ENCODE results near the gene ECSIT.

DNA sequence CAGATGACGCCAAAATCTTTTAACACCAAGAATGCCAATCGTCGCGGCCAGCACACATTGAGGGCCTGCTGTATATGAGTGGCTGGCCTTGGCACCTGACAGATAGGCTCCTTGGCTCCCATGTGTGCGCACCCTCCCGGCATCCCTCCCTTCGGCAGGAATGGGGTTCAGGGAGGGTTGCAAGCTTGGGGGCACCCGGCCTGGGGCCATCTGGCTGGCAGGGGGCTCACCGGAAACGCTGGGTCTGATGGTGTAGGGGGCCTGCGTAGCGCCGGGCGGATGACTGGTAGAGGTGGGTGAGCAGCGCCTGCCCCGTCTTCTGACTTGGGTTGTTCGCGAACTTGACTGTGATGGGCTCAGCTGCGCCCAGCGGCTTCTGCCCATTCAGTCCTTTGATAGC, 71.1 kb downstream of the ECSIT start:
- TF ChIP-seq EZH2phosphoT487 (IDR thresholded peaks at IDR 0.05; ENCODE audit: insufficient read depth, low read depth) (no peak), EZH2 (IDR thresholded peaks at IDR 0.05; ENCODE audit: insufficient read depth, poor library complexity, severe bottlenecking) (no peak)
